ENCODE data around the gene LRRC45. TPM values are rescaled to one million over a fixed set of nuclear protein-coding genes. Genes with fewer than 3 reads are reported as not detected.

The LRRC45 gene
- total RNA-seq, 2 donors from 2014 or later: 6.1 to 14.2 TPM

GRCh38 chr17:82013341-82013740, 9.8 kb upstream of the LRRC45 start:
- no peak for TF ChIP-seq CTCF (IDR thresholded peaks at IDR 0.05)
- DNase-seq (ENCODE audit: low spot score) (no peak), ATAC-seq (ENCODE audit: insufficient number of reproducible peaks, low FRiP score, low read depth) (peak; percentile 34)
- H3K4me3 ChIP-seq: peak overlapping the region; percentile 47
- peaks cover 3 to 20% of the 10 kb centered on the region in 2 donors for H3K4me1 ChIP-seq (ENCODE audit: control insufficient read depth in 1 of 2, low read depth in 2 of 2)
- H3K9me3 ChIP-seq: no peaks in the 10 kb centered on the region
- no peaks in the 10 kb centered on the region for H3K27me3 ChIP-seq (replicated peaks; ENCODE audit: insufficient read depth)
- H3K36me3 ChIP-seq: no peaks in the 10 kb centered on the region
- peak overlapping the region; percentile 72 to 75 for H3K27ac ChIP-seq

- peak overlapping the region; percentile 72 to 75 for H3K27ac ChIP-seq
- DNase-seq (ENCODE audit: low spot score) (no peak), ATAC-seq (ENCODE audit: insufficient number of reproducible peaks, low FRiP score, low read depth) (no peak)
- H3K4me1 ChIP-seq (ENCODE audit: control insufficient read depth in 1 of 2, low read depth in 2 of 2): peaks cover 3 to 19% of the 10 kb centered on the region in 2 donors
- no peak for TF ChIP-seq CTCF (IDR thresholded peaks at IDR 0.05)
- H3K9me3 ChIP-seq: no peaks in the 10 kb centered on the region
- H3K36me3 ChIP-seq: no peaks in the 10 kb centered on the region
- H3K4me3 ChIP-seq: peak overlapping the region; percentile 47
- no peaks in the 10 kb centered on the region for H3K27me3 ChIP-seq (replicated peaks; ENCODE audit: insufficient read depth)
These were observed 9.3 kb upstream of the LRRC45 start for GRCh38 chr17:82013772-82014321.

GRCh38 chr17:82014432-82014831, 8.7 kb upstream of the LRRC45 start:
- H3K27ac ChIP-seq: no peak overlapping the region
- H3K4me1 ChIP-seq (ENCODE audit: control insufficient read depth in 1 of 2, low read depth in 2 of 2): peaks cover 3 to 19% of the 10 kb centered on the region in 2 donors

GRCh38 chr17:82014971-82015310, 8.2 kb upstream of the LRRC45 start:
- no peaks in the 10 kb centered on the region for H3K36me3 ChIP-seq
- TF ChIP-seq CTCF (IDR thresholded peaks at IDR 0.05): no peak
- no peaks in the 10 kb centered on the region for H3K27me3 ChIP-seq (replicated peaks; ENCODE audit: insufficient read depth)
- ATAC-seq (ENCODE audit: insufficient number of reproducible peaks, low FRiP score, low read depth) (no peak), DNase-seq (ENCODE audit: low spot score) (no peak)
- H3K4me3 ChIP-seq: no peak overlapping the region
- no peak overlapping the region for H3K27ac ChIP-seq
- no peaks in the 10 kb centered on the region for H3K9me3 ChIP-seq
- peaks cover 3 to 19% of the 10 kb centered on the region in 2 donors for H3K4me1 ChIP-seq (ENCODE audit: control insufficient read depth in 1 of 2, low read depth in 2 of 2)

More at GRCh38 chr17:82014432-82014831, 8.7 kb upstream of the LRRC45 start:
- Histone ChIP-seq H3K9me3 (no peaks in the 10 kb centered on the region), H3K4me3 (no peak overlapping the region), H3K36me3 (no peaks in the 10 kb centered on the region), H3K27me3 (replicated peaks; ENCODE audit: insufficient read depth) (no peaks in the 10 kb centered on the region)
- no peak for TF ChIP-seq CTCF (IDR thresholded peaks at IDR 0.05)
- ATAC-seq (ENCODE audit: insufficient number of reproducible peaks, low FRiP score, low read depth) (no peak), DNase-seq (ENCODE audit: low spot score) (no peak)

- TF ChIP-seq CTCF (IDR thresholded peaks at IDR 0.05): no peak
- Histone ChIP-seq H3K27me3 (replicated peaks; ENCODE audit: insufficient read depth) (no peaks in the 10 kb centered on the region), H3K27ac (no peak overlapping the region), H3K4me1 (ENCODE audit: control insufficient read depth in 1 of 2, low read depth in 2 of 2) (peaks cover 3 to 19% of the 10 kb centered on the region in 2 donors), H3K4me3 (no peak overlapping the region), H3K36me3 (no peaks in the 10 kb centered on the region), H3K9me3 (no peaks in the 10 kb centered on the region)
- ATAC-seq (ENCODE audit: insufficient number of reproducible peaks, low FRiP score, low read depth): no peak
- no peak for DNase-seq (ENCODE audit: low spot score)
These were observed 7.7 kb upstream of the LRRC45 start for GRCh38 chr17:82015311-82015971.
